GM12801 (cell line): ENCODE data around the gene ASB4.

Source experiments
- TF ChIP-seq, protein P1 (sequence below): IDR thresholded peaks from one replicate; pipeline ENCODE4 v1.5.1; 2011; ENCODE audit warnings: control low read depth; ENCODE audit not compliant: insufficient read length; ENCODE audit errors: extremely low read depth

Gene ASB4

DNA sequence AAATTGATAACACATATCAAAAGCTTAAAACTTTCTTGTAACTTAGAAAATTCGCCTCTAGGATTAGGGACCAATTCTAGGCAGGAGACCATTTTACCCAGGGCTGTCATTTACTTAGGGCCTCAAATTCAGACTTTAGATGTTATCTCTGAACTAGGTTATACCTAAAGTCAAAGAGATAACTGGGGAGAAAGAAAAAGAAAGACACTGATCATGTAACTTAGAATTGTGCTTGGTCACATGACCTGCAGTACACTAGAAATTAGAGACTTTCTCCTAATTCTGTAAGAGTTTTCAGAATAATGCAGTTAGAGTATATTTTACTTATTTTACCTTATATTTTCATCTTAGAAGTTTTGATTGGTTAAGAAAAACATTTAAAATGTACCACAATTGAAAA lies 16.7 kb downstream of the ASB4 start:
- TF ChIP-seq, protein P1, sequence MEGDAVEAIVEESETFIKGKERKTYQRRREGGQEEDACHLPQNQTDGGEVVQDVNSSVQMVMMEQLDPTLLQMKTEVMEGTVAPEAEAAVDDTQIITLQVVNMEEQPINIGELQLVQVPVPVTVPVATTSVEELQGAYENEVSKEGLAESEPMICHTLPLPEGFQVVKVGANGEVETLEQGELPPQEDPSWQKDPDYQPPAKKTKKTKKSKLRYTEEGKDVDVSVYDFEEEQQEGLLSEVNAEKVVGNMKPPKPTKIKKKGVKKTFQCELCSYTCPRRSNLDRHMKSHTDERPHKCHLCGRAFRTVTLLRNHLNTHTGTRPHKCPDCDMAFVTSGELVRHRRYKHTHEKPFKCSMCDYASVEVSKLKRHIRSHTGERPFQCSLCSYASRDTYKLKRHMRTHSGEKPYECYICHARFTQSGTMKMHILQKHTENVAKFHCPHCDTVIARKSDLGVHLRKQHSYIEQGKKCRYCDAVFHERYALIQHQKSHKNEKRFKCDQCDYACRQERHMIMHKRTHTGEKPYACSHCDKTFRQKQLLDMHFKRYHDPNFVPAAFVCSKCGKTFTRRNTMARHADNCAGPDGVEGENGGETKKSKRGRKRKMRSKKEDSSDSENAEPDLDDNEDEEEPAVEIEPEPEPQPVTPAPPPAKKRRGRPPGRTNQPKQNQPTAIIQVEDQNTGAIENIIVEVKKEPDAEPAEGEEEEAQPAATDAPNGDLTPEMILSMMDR = no peak

- TF ChIP-seq, protein P1 = no peak
These were observed 17.8 kb downstream of the ASB4 start for GRCh38 chr7:95503271-95504131.

DNA sequence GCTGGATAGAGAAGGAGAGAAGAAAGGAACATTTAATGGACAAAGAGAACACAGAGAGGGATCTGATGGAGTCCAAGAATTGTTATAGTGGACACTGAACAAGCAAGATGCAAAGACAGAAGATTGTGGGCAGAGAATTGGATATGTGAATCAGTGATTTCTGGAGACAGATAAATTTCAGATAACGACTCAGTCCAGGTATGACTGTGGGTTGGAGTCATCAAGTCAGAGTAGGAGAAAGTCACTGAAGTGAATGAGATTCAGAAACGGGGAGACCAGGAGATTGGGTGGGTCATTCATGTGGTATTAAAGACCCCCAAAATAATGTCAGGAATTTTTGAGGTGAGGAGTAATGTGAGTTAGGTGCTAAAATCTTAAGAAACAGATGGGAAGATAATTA lies 23.0 kb downstream of the ASB4 start:
- TF ChIP-seq, protein P1 = no peak

- TF ChIP-seq, protein P1 = no peak
These were observed 23.5 kb downstream of the ASB4 start for GRCh38 chr7:95509199-95509598.

DNA sequence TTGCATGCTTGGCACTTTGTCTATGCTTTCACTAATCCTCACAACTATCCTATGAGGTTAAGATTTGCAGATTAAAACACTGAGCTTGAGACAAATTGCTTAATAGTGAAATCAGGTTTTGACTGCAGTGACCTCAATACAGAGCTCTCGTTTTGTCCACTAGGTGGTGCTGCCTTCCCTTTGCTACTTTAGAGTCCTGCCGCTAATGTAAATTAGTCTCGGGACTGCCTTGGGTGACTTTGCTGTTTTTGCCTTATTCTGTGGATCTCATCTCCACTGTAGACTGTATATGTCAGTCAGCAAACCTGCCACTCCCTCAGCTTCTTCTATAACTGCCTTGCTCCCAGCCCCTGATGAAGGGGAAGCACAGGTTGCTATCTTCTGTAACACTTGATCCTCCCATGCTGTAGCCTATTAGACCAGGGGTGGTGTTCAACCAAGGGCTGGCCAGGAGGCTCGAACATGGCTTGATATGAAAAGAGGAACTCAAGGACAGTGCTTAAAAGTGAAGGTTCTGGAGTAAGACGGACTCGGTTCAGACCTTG lies 26.0 kb downstream of the ASB4 start:
- TF ChIP-seq, protein P1 = peak; percentile 50

GRCh38 chr7:95517458-95517857 lies 31.7 kb downstream of the ASB4 start:
- TF ChIP-seq, protein P1 = no peak

DNA sequence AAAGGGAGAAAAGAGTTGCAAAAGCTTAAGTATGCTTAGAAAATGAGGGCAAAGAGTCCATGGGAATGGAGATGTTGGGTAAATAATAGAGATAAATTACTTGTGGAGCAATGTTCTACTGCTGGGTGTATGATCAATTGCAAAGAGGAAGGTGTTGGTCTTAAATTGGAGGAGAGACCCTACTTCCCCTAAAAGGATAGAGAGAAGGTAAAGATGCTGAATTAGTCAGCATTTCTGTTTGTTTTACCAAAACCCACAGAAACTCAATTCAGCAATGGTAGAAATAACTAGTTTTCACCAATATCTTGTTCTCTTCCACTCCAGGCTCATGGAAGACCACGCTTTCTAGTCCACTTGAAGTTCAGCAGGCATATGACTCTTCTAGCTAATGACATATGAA lies 32.1 kb downstream of the ASB4 start:
- TF ChIP-seq, protein P1 = no peak
